HCT116 (cell line): ENCODE results near the gene RBCK1. TPM values are rescaled to one million over a fixed set of nuclear protein-coding genes. Genes with fewer than 3 reads are reported as not detected.

Experiments
- ATAC-seq: fragments of 200-7000 bp; cut with Tn5 transposase; 2 replicates; pipeline ENCODE4 v1.9.1; 2020; ENCODE audit warnings: mild to moderate bottlenecking, moderate library complexity
- BruUV-seq: library from RNA; stranded (reverse); fragments of 400-500 nt; replicated peaks from 2 replicates; lab custom pipeline; 2021; lab: Mats Ljungman, UMichigan
- CTCF ChIA-PET: fragments of 300-600 bp; sonication (Branson Sonifier 250); formaldehyde crosslinking; loops from one replicate; lab custom pipeline; 2021; ENCODE audit warnings: antibody characterized with exemption; lab: Charles Lee
- POLR2A ChIA-PET: fragments of 300-600, 350-600 bp; sonication (Branson Sonifier 250); formaldehyde crosslinking; loops from one replicate; lab custom pipeline; 2021; ENCODE audit warnings: antibody characterized with exemption; lab: Charles Lee
- RAD21 ChIA-PET, 2 experiments: fragments of 300-600 bp; sonication (Branson Sonifier 250); formaldehyde crosslinking; loops; one replicate each; lab custom pipeline; 2023; ENCODE audit warnings: low total read pairs in 2 of 2; ENCODE audit not compliant: uncharacterized antibody in 2 of 2, unreplicated experiment in 2 of 2, low non-redundant PET in 1 of 2; lab: Charles Lee
- DNase-seq: peaks from one replicate; pipeline ENCODE4 v3.0.0-alpha.2; 2010; ENCODE audit warnings: low read depth, low spot score
- H2AFZ ChIP-seq: fragments of 200-600 bp; shearing (Covaris generic), sonication (generic); 2 replicates; pipeline ENCODE4 v1.6.1; 2017; ENCODE audit warnings: low read depth, mixed run types, mixed read lengths, antibody characterized with exemption, low read length; ENCODE audit not compliant: poor library complexity, severe bottlenecking
- H3K27ac ChIP-seq: 2 replicates; pipeline ENCODE4 v1.5.1; 2012; ENCODE audit warnings: low read depth, low read length
- H3K27me3 ChIP-seq: fragments of 200-600 bp; sonication (generic); 2 replicates; pipeline ENCODE4 v1.6.1; 2016; ENCODE audit warnings: mixed run types, low read length, mixed read lengths; ENCODE audit not compliant: insufficient read depth
- H3K36me3 ChIP-seq, 2 experiments: fragments of 200-500 bp in 1 of 2; fragments of 200-600 bp in 1 of 2; sonication (Bioruptor generic) in 1 of 2; sonication (generic) in 1 of 2; 2 replicates each; pipeline versions ENCODE4 v1.5.1 to v1.6.1; 2014 to 2016; ENCODE audit warnings: low read length in 2 of 2, inconsistent platforms in 1 of 2, mixed read lengths in 1 of 2, mixed run types in 1 of 2; ENCODE audit not compliant: insufficient read depth in 2 of 2, control insufficient read depth in 1 of 2
- H3K4me1 ChIP-seq, 2 experiments: fragments of 200-600 bp in 1 of 2; sonication (generic) in 1 of 2; 2 replicates each; pipeline versions ENCODE4 v1.5.1 to v1.6.1; 2012 to 2017; ENCODE audit warnings: low read length in 2 of 2, inconsistent platforms in 1 of 2, mild to moderate bottlenecking in 1 of 2, mixed read lengths in 1 of 2, mixed run types in 1 of 2, moderate library complexity in 1 of 2; ENCODE audit not compliant: insufficient read depth in 2 of 2, control insufficient read depth in 1 of 2
- H3K4me2 ChIP-seq: fragments of 200-600 bp; sonication (generic); 2 replicates; pipeline ENCODE4 v1.6.1; 2017; ENCODE audit warnings: mixed run types, low read length, mixed read lengths
- H3K4me3 ChIP-seq, 2 experiments: fragments of 200-600 bp in 1 of 2; sonication (generic) in 1 of 2; replicated peaks in 1 of 2; 2 replicates each; pipeline ENCODE4 v1.5.1; 2011 to 2016; ENCODE audit warnings: low read length in 2 of 2, control low read depth in 1 of 2, low read depth in 1 of 2, mild to moderate bottlenecking in 1 of 2, mixed read lengths in 1 of 2, mixed run types in 1 of 2
- H3K79me2 ChIP-seq: fragments of 200-600 bp; sonication (generic); 2 replicates; pipeline ENCODE4 v1.6.1; 2017; ENCODE audit warnings: mild to moderate bottlenecking, mixed run types, low read length, moderate library complexity, mixed read lengths; ENCODE audit not compliant: insufficient read depth
- H3K9ac ChIP-seq: fragments of 200-600 bp; sonication (generic); 2 replicates; pipeline ENCODE4 v1.6.1; 2016; ENCODE audit warnings: low read length, mixed read lengths
- H3K9me2 ChIP-seq: fragments of 200-600 bp; sonication (generic), shearing (Covaris generic); 2 replicates; pipeline ENCODE4 v1.6.1; 2017; ENCODE audit warnings: mixed run types, mild to moderate bottlenecking, moderate library complexity; ENCODE audit not compliant: insufficient read depth
- H3K9me3 ChIP-seq, 2 experiments: fragments of 200-500 bp in 1 of 2; fragments of 200-600 bp in 1 of 2; sonication (Bioruptor generic) in 1 of 2; sonication (generic) in 1 of 2; 2 replicates each; pipeline ENCODE4 v1.6.1; 2014 to 2017; ENCODE audit warnings: low read length in 2 of 2, mixed read lengths in 2 of 2, inconsistent platforms in 1 of 2, low read depth in 1 of 2, mild to moderate bottlenecking in 1 of 2, mixed run types in 1 of 2, moderate library complexity in 1 of 2; ENCODE audit not compliant: control insufficient read depth in 1 of 2, insufficient read depth in 1 of 2
- H4K20me1 ChIP-seq: fragments of 200-600 bp; sonication (generic), shearing (Covaris generic); 2 replicates; pipeline ENCODE4 v1.6.1; 2017; ENCODE audit warnings: mixed run types, mild to moderate bottlenecking, moderate library complexity; ENCODE audit not compliant: insufficient read depth
- POLR2AphosphoS5 ChIP-seq: IDR thresholded peaks from 2 replicates; pipeline ENCODE4 v1.6.1; 2011; ENCODE audit warnings: mild to moderate bottlenecking, low read depth, low read length, moderate library complexity
- SIN3A ChIP-seq: IDR thresholded peaks from 2 replicates; pipeline ENCODE4 v1.6.1; 2012; ENCODE audit warnings: low read depth
- ZBTB33 ChIP-seq: IDR thresholded peaks from 2 replicates; pipeline ENCODE4 v1.6.1; 2011; ENCODE audit warnings: mild to moderate bottlenecking, low read length, moderate library complexity; ENCODE audit not compliant: insufficient replicate concordance; ENCODE audit errors: extremely low read depth
- ZFX ChIP-seq: fragments of 450-650 bp; IDR thresholded peaks from 2 replicates; pipeline ENCODE4 v1.6.1; 2017
- ZNF274 ChIP-seq: fragments of 200-500 bp; sonication (Bioruptor generic); IDR thresholded peaks from 2 replicates; pipeline ENCODE4 v1.6.1; 2014; ENCODE audit warnings: mild to moderate bottlenecking, low read depth, low read length, inconsistent platforms
- intact Hi-C: fragments of 100-400 bp; cut with micrococcal nuclease; formaldehyde crosslinking; loops from 2 replicates; pipeline ENCODE4 v1.10.0; 2022
- total RNA-seq: library from RNA; stranded (reverse); gene quantifications from one replicate; pipeline ENCODE4 v1.2.1, GENCODE V29; 2021; ENCODE audit not compliant: unreplicated experiment

RBCK1 gene
- total RNA-seq, 1 experiment from 2014 or later, result 180 TPM

GRCh38 chr20:387520-387919 lies 20.6 kb upstream of the RBCK1 start:
- ChIA-PET POLR2A (interaction anchor here (19.7 to 29.0 kb wide), 2 partner anchors 11 to 24 kb away, joined by 639 to 779 read pairs; partner anchors contain the start of gene RBCK1), CTCF (no interaction called here), RAD21 (no interaction called here)
- intact Hi-C loops, result no loop called here
- no peak for TF ChIP-seq ZBTB33
- TF ChIP-seq ZNF274, result no peak
- TF ChIP-seq ZFX, result no peak
- TF ChIP-seq SIN3A, result no peak
- TF ChIP-seq POLR2AphosphoS5, result 0 out of 2 replicates have a peak, but pooled peaks have one; percentile 31
- H3K4me3 ChIP-seq, result no peak overlapping the region
- BruUV-seq, result no TSS peak
- H3K36me3 ChIP-seq, result peaks cover 8 to 36% of the 10 kb centered on the region in 2 experiments
- peaks cover 36% of the 10 kb centered on the region for H3K79me2 ChIP-seq
- H3K9me2 ChIP-seq, result no peaks in the 10 kb centered on the region
- no peak overlapping the region for H3K27ac ChIP-seq
- H4K20me1 ChIP-seq, result no peaks in the 10 kb centered on the region
- H3K9ac ChIP-seq, result no peak overlapping the region
- no peak overlapping the region for H2AFZ ChIP-seq
- H3K4me1 ChIP-seq, result peaks cover 5 to 6% of the 10 kb centered on the region in 2 experiments
- H3K27me3 ChIP-seq, result no peaks in the 10 kb centered on the region
- H3K9me3 ChIP-seq, result no peaks in the 10 kb centered on the region
- DNase-seq (no peak), ATAC-seq (no peak)
- no peak overlapping the region for H3K4me2 ChIP-seq
